Subcutaneous adipose tissue (tissue), 4 donors: ENCODE results near the gene CCBE1. TPM values are rescaled to one million over a fixed set of nuclear protein-coding genes. Genes with fewer than 3 reads are reported as not detected.

Experiments used
- CTCF ChIP-seq: fragments of 450-650 bp; IDR thresholded peaks from one replicate; pipeline ENCODE4 v1.5.1; 2016; ENCODE audit warnings: low read depth, mild to moderate bottlenecking, control low read depth, antibody characterized with exemption, moderate library complexity
- total RNA-seq, 4 donors: library from RNA; depleted of rRNA; stranded (reverse); fragments of >200 nt; gene quantifications; one replicate each; pipeline ENCODE4 v1.1.0, GENCODE V29; 2016

The CCBE1 gene
- total RNA-seq, 4 donors from 2014 or later: 2.6 to 12.4 (median 6.1) TPM

GRCh38 chr18:59470561-59471121 is 226.6 kb downstream of the CCBE1 start:
- no peak for TF ChIP-seq CTCF

- no peak for TF ChIP-seq CTCF
Observed at GRCh38 chr18:59469463-59470180, 227.6 kb downstream of the CCBE1 start.

- no peak for TF ChIP-seq CTCF
Observed at GRCh38 chr18:59468821-59469220, 228.4 kb downstream of the CCBE1 start.

- TF ChIP-seq CTCF: no peak
Observed at GRCh38 chr18:59467497-59467896, 229.7 kb downstream of the CCBE1 start.

- no peak for TF ChIP-seq CTCF
Observed at GRCh38 chr18:59466980-59467379, 230.2 kb downstream of the CCBE1 start.

- no peak for TF ChIP-seq CTCF
Observed at GRCh38 chr18:59464486-59464885, 232.7 kb downstream of the CCBE1 start.

GRCh38 chr18:59461171-59461570 is 236.1 kb downstream of the CCBE1 start:
- TF ChIP-seq CTCF: no peak
